Hepatocyte (in vitro differentiated cells): ENCODE measurements around the gene TMEM150C. TPM values are rescaled to one million over a fixed set of nuclear protein-coding genes. Genes with fewer than 3 reads are reported as not detected.

Experiments
- DNase-seq: peaks from one replicate; pipeline ENCODE4 v3.0.0-alpha.2; 2016; ENCODE audit warnings: low spot score
- H2AFZ ChIP-seq: fragments of 200-600 bp; sonication (generic); 2 replicates; pipeline ENCODE4 v1.6.0; 2016; ENCODE audit warnings: antibody characterized with exemption, mild to moderate bottlenecking
- H3K27ac ChIP-seq: fragments of 200-600 bp; sonication (generic); 2 replicates; pipeline ENCODE4 v1.5.1; 2016; ENCODE audit warnings: mild to moderate bottlenecking
- H3K27me3 ChIP-seq: fragments of 200-600 bp; sonication (generic); 2 replicates; pipeline ENCODE4 v1.6.1; 2016
- H3K36me3 ChIP-seq: fragments of 200-600 bp; sonication (generic); replicated peaks from 2 replicates; pipeline ENCODE4 v1.5.1; 2016; ENCODE audit warnings: low read depth; ENCODE audit not compliant: insufficient read depth
- H3K4me1 ChIP-seq: fragments of 200-600 bp; sonication (generic); 2 replicates; pipeline ENCODE4 v1.5.1; 2016; ENCODE audit warnings: mild to moderate bottlenecking, moderate library complexity; ENCODE audit not compliant: insufficient read depth
- H3K4me2 ChIP-seq: fragments of 200-600 bp; sonication (generic); 2 replicates; pipeline ENCODE4 v1.6.0; 2016
- H3K4me3 ChIP-seq: fragments of 200-600 bp; sonication (generic); 2 replicates; pipeline ENCODE4 v1.5.1; 2016; ENCODE audit warnings: mild to moderate bottlenecking
- H3K79me2 ChIP-seq: fragments of 200-600 bp; sonication (generic); 2 replicates; pipeline ENCODE4 v1.6.0; 2017; ENCODE audit warnings: mild to moderate bottlenecking
- H3K9me2 ChIP-seq: fragments of 200-600 bp; sonication (generic); replicated peaks from 2 replicates; pipeline ENCODE4 v1.6.0; 2017; ENCODE audit warnings: mild to moderate bottlenecking; ENCODE audit not compliant: insufficient read depth
- H3K9me3 ChIP-seq: fragments of 200-600 bp; sonication (generic); 2 replicates; pipeline ENCODE4 v1.5.1; 2016; ENCODE audit warnings: low read depth, mild to moderate bottlenecking
- H4K20me1 ChIP-seq: fragments of 200-600 bp; sonication (generic); 2 replicates; pipeline ENCODE4 v1.6.0; 2016; ENCODE audit warnings: mild to moderate bottlenecking; ENCODE audit not compliant: insufficient read depth, poor library complexity, severe bottlenecking
- CTCF ChIP-seq: fragments of 200-600 bp; sonication (generic); IDR thresholded peaks from 2 replicates; pipeline ENCODE4 v1.5.1; 2016; ENCODE audit warnings: antibody characterized with exemption, mild to moderate bottlenecking; ENCODE audit not compliant: poor library complexity
- EZH2 ChIP-seq: fragments of 200-600 bp; sonication (generic); IDR thresholded peaks from 2 replicates; pipeline ENCODE4 v1.6.1; 2016; ENCODE audit warnings: antibody characterized with exemption, mild to moderate bottlenecking, borderline replicate concordance
- EZH2phosphoT487 ChIP-seq: fragments of 200-600 bp; sonication (generic); IDR thresholded peaks from one replicate; pipeline ENCODE4 v1.6.1; 2018; ENCODE audit warnings: antibody characterized with exemption, mild to moderate bottlenecking, low read depth, moderate library complexity; ENCODE audit not compliant: unreplicated experiment, severe bottlenecking
- WGBS: methylation state at CpG from one replicate; pipeline ENCODE4 v1.1.6; 2016; ENCODE audit warnings: low lambda C conversion rate; ENCODE audit errors: missing lambda C conversion rate; 5-methylcytosine and 5-hydroxymethylcytosine counted together
- polyA plus RNA-seq: library from polyadenylated mRNA; unstranded; fragments of >200 nt; fragmentation: Nextera tagmentation; extraction: Ambion mirVana; gene quantifications from 2 replicates; pipeline ENCODE4 v1.2.1, GENCODE V29; 2016
- total RNA-seq: library from RNA; depleted of rRNA; stranded (reverse); fragments of >200 nt; gene quantifications from 2 replicates; pipeline ENCODE4 v1.2.3, GENCODE V29; 2014

The TMEM150C gene
- total and polyA plus RNA-seq, 2 experiments from 2014 or later: 3.3 to 4.5 TPM

GRCh38 chr4:82579932-82580331, 18.1 kb upstream of the TMEM150C start:
- no peak overlapping the region for H2AFZ ChIP-seq
- H3K4me1 ChIP-seq: peaks cover 17% of the 10 kb centered on the region
- H3K36me3 ChIP-seq: no peaks in the 10 kb centered on the region
- no peaks in the 10 kb centered on the region for H4K20me1 ChIP-seq
- no peaks in the 10 kb centered on the region for H3K27me3 ChIP-seq
- 94% methylated on average over 5 of the region's 5 CpGs for WGBS
- no peaks in the 10 kb centered on the region for H3K9me2 ChIP-seq
- H3K9me3 ChIP-seq: no peaks in the 10 kb centered on the region
- TF ChIP-seq EZH2 (no peak), EZH2phosphoT487 (no peak), CTCF (no peak)
- H3K27ac ChIP-seq: no peak overlapping the region
- H3K4me3 ChIP-seq: no peak overlapping the region
- no peaks in the 10 kb centered on the region for H3K79me2 ChIP-seq
- no peak for DNase-seq
- no peak overlapping the region for H3K4me2 ChIP-seq

- Histone ChIP-seq H3K36me3 (no peaks in the 10 kb centered on the region), H2AFZ (no peak overlapping the region), H3K9me2 (no peaks in the 10 kb centered on the region), H3K4me2 (no peak overlapping the region), H3K79me2 (no peaks in the 10 kb centered on the region), H3K27me3 (no peaks in the 10 kb centered on the region), H4K20me1 (no peaks in the 10 kb centered on the region), H3K9me3 (no peaks in the 10 kb centered on the region), H3K27ac (no peak overlapping the region), H3K4me3 (no peak overlapping the region), H3K4me1 (peaks cover 8% of the 10 kb centered on the region)
- no peak for TF ChIP-seq EZH2phosphoT487
- TF ChIP-seq EZH2: no peak
- no peak for TF ChIP-seq CTCF
- WGBS: 79% methylated on average over 2 of the region's 2 CpGs
- DNase-seq: no peak
Observed at GRCh38 chr4:82578935-82579334, 17.1 kb upstream of the TMEM150C start.

- Histone ChIP-seq H3K36me3 (no peaks in the 10 kb centered on the region), H2AFZ (no peak overlapping the region), H3K4me3 (no peak overlapping the region), H3K9me2 (no peaks in the 10 kb centered on the region), H3K9me3 (no peaks in the 10 kb centered on the region), H3K79me2 (no peaks in the 10 kb centered on the region), H3K27me3 (no peaks in the 10 kb centered on the region), H3K27ac (no peak overlapping the region), H4K20me1 (no peaks in the 10 kb centered on the region), H3K4me2 (no peak overlapping the region), H3K4me1 (no peaks in the 10 kb centered on the region)
- TF ChIP-seq EZH2 (no peak), EZH2phosphoT487 (no peak), CTCF (no peak)
- DNase-seq: no peak
- WGBS: 79% methylated on average over 1 of the region's 1 CpG
Observed at GRCh38 chr4:82577451-82577850, 15.7 kb upstream of the TMEM150C start.

- DNase-seq: no peak
- H3K27ac ChIP-seq: no peak overlapping the region
- H3K4me1 ChIP-seq: no peaks in the 10 kb centered on the region
- H3K4me3 ChIP-seq: no peak overlapping the region
- H3K79me2 ChIP-seq: no peaks in the 10 kb centered on the region
- H2AFZ ChIP-seq: no peak overlapping the region
- TF ChIP-seq EZH2phosphoT487 (no peak), EZH2 (no peak), CTCF (no peak)
- no peaks in the 10 kb centered on the region for H4K20me1 ChIP-seq
- no peaks in the 10 kb centered on the region for H3K9me3 ChIP-seq
- no peaks in the 10 kb centered on the region for H3K9me2 ChIP-seq
- H3K4me2 ChIP-seq: no peak overlapping the region
- H3K36me3 ChIP-seq: no peaks in the 10 kb centered on the region
- no peaks in the 10 kb centered on the region for H3K27me3 ChIP-seq
- 65% methylated on average over 3 of the region's 3 CpGs for WGBS
Observed at GRCh38 chr4:82569727-82570126, 7.9 kb upstream of the TMEM150C start.
